Measurements from ENCODE around the gene CDK3. TPM values are rescaled to one million over a fixed set of nuclear protein-coding genes. Genes with fewer than 3 reads are reported as not detected.

The CDK3 gene
- total and polyA plus RNA-seq, 9 of the 15 experiments (the other 6 are each of a cell fraction or from before 2014, with no cell fraction given): 0.55 to 8.2 (median 4.7) TPM

DNA sequence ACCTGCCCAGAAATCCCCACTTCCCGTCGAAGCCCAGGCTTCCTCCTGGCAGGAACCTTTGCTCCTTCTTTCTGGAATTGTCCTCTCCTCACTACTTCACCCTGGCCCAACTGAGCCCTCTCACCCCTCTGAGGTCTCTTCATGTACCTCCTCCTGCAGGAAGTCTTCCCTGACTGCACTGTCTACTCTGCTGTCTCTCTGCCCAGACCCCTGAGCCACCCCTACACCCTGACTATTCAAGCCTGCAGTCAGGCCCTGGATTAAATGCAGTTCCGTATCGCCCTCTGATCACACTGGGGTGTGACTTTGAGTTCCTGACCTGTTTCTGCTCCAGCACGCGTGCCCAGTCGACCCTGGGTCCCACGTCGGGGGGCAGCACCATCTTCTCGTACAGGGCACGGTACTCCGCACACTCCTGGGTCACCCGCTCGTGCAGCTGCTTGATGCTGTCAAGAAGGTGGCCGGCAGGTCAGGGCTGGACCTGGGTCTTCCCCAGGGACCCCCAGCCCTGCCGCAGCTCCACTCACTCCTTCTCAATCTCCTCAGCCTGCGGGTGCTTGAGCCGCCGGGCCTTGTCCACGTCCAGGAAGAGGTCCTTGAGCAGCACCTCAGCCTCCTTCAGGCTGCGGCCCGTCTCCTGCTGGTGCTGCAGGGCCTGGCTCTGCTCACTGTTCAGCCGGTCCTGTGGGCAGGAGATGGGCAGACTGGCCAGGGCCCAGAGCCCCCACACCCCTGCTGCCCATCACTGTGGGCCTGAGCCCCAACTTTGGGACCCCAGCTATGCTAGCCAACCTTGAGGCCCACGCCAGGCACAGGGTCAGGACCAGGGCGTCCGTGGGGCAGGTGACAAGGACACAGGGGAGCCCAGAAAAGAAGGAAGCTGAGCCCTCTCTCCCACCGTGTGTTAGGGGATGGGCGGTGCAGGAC, 22.6 kb downstream of the CDK3 start:
- intact Hi-C loops (cut with micrococcal nuclease): no loop called here
- Histone ChIP-seq H3K4me2 (ENCODE audit: insufficient read depth, low read length) (no peak overlapping the region), H3K4me1 (replicated peaks in 1 of 2; ENCODE audit: control insufficient read depth in 2 of 2, insufficient read depth in 2 of 2, low read length in 2 of 2) (peaks cover 0 to 52% of the 10 kb centered on the region in 2 experiments; a peak in 2 of 5 replicates), H3K27ac (ENCODE audit: extremely low read depth, low read depth, low read length) (no peak overlapping the region), H3K9ac (ENCODE audit: insufficient read depth in 1 of 2, low read depth in 2 of 2, low read length in 2 of 2) (no peak overlapping the region), H3K4me3 (no peak overlapping the region), H3K27me3 (ENCODE audit: control insufficient read depth in 2 of 2, insufficient read depth in 2 of 2, low read length in 2 of 2) (peaks cover 2 to 10% of the 10 kb centered on the region in 2 experiments; a peak in 3 of 5 replicates), H3K79me2 (ENCODE audit: control insufficient read depth, insufficient read depth, low read length) (no peaks in the 10 kb centered on the region), H3K9me3 (replicated peaks; ENCODE audit: control insufficient read depth, insufficient read depth, low read depth, low read length) (no peaks in the 10 kb centered on the region), H3K36me3 (ENCODE audit: control insufficient read depth, insufficient read depth, low read length) (no peaks in the 10 kb centered on the region), H3K9me1 (ENCODE audit: control insufficient read depth, insufficient read depth, low read length) (no peaks in the 10 kb centered on the region), H2AFZ (ENCODE audit: low read depth, low read length) (no peak overlapping the region), H4K20me1 (replicated peaks; ENCODE audit: control insufficient read depth, insufficient read depth, low read length) (no peaks in the 10 kb centered on the region)
- in situ Hi-C loops (cut with MboI): no loop called here
- no peak for DNase-seq (ENCODE audit: extremely low read depth in 1 of 4, low spot score in 3 of 4)
- BruUV-seq (replicated peaks): no TSS peak
- POLR2A ChIA-PET: interaction anchor here (0.7 to 1.1 kb wide), 2 partner anchors 9 to 16 kb away, joined by 4 to 8 read pairs; no protein-coding TSS in a partner anchor
- ATAC-seq: no peak
- FAIRE-seq: no peak
- TF ChIP-seq ZNF436 (CRISPR knock-in tag; IDR thresholded peaks at IDR 0.05) (peak; percentile 20; the same call in 1 of the 2 replicates), TRIM28 (IDR thresholded peaks at IDR 0.05) (no peak), ZFP36 (IDR thresholded peaks at IDR 0.05; ENCODE audit: low read depth, low read length, partially characterized antibody) (peak; percentile 93), KAT8 (IDR thresholded peaks at IDR 0.05; ENCODE audit: low read depth) (no peak), BCOR (IDR thresholded peaks at IDR 0.05) (peak; percentile 56; the same call in 1 of the 2 replicates)
- CTCF ChIA-PET (ENCODE audit: low intra/inter-chr PET ratio): no interaction called here
- 54% methylated on average over 24 of the region's 28 CpGs for WGBS (ENCODE audit: insufficient coverage, low coverage, missing lambda C conversion rate)

DNA sequence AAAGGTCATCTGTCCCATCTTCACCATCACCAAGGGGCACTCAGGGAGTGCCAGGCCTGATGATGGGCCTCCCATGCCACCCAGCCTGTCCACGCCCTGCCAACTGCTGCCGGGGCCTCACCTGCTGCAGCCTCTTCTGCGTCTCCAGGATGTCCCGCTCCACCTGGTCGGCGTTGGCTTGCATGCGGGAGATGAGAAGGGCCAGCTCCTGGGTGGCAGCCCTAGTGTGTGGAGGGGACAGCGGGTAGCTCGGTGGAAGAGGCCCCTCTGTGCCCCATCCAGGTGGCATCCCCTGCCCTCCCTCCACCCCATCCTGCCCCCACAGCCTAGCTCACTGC, 23.2 kb downstream of the CDK3 start:
- H3K9me3 ChIP-seq (replicated peaks; ENCODE audit: control insufficient read depth, insufficient read depth, low read depth, low read length): no peaks in the 10 kb centered on the region
- H3K9ac ChIP-seq (ENCODE audit: insufficient read depth in 1 of 2, low read depth in 2 of 2, low read length in 2 of 2): no peak overlapping the region
- in situ Hi-C loops (cut with MboI) (no loop called here), intact Hi-C loops (cut with micrococcal nuclease) (no loop called here)
- no peaks in the 10 kb centered on the region for H3K9me1 ChIP-seq (ENCODE audit: control insufficient read depth, insufficient read depth, low read length)
- no peak for ATAC-seq
- H4K20me1 ChIP-seq (replicated peaks; ENCODE audit: control insufficient read depth, insufficient read depth, low read length): no peaks in the 10 kb centered on the region
- H3K27me3 ChIP-seq (ENCODE audit: control insufficient read depth in 2 of 2, insufficient read depth in 2 of 2, low read length in 2 of 2): peaks cover 0 to 8% of the 10 kb centered on the region in 2 experiments; a peak in 3 of 5 replicates
- no peak overlapping the region for H3K4me2 ChIP-seq (ENCODE audit: insufficient read depth, low read length)
- peaks cover 0 to 46% of the 10 kb centered on the region in 2 experiments; a peak in 2 of 5 replicates for H3K4me1 ChIP-seq (replicated peaks in 1 of 2; ENCODE audit: control insufficient read depth in 2 of 2, insufficient read depth in 2 of 2, low read length in 2 of 2)
- no peak overlapping the region for H3K27ac ChIP-seq (ENCODE audit: extremely low read depth, low read depth, low read length)
- H3K79me2 ChIP-seq (ENCODE audit: control insufficient read depth, insufficient read depth, low read length): no peaks in the 10 kb centered on the region
- POLR2A ChIA-PET: interaction anchor here (0.7 to 1.1 kb wide), 2 partner anchors 10 to 17 kb away, joined by 4 to 8 read pairs; no protein-coding TSS in a partner anchor
- no peak for FAIRE-seq
- CTCF ChIA-PET (ENCODE audit: low intra/inter-chr PET ratio): no interaction called here
- no TSS peak for BruUV-seq (replicated peaks)
- no peak for DNase-seq (ENCODE audit: extremely low read depth in 1 of 4, low spot score in 3 of 4)
- WGBS (ENCODE audit: insufficient coverage, low coverage, missing lambda C conversion rate): 58% methylated on average over 4 of the region's 9 CpGs
- no peak overlapping the region for H2AFZ ChIP-seq (ENCODE audit: low read depth, low read length)
- no peak overlapping the region for H3K4me3 ChIP-seq
- no peaks in the 10 kb centered on the region for H3K36me3 ChIP-seq (ENCODE audit: control insufficient read depth, insufficient read depth, low read length)
- TF ChIP-seq CBFA2T2 (conservative IDR thresholded peaks at IDR 0.05) (no peak), RB1 (IDR thresholded peaks at IDR 0.05; ENCODE audit: low read depth) (no peak), ZZZ3 (IDR thresholded peaks at IDR 0.05) (no peak), BRF1 (IDR thresholded peaks at IDR 0.05; ENCODE audit: borderline replicate concordance, extremely low read depth, insufficient read length) (no peak), TAF9B (IDR thresholded peaks at IDR 0.05; ENCODE audit: partially characterized antibody) (no peak)
- TF ChIP-seq, protein P1, sequence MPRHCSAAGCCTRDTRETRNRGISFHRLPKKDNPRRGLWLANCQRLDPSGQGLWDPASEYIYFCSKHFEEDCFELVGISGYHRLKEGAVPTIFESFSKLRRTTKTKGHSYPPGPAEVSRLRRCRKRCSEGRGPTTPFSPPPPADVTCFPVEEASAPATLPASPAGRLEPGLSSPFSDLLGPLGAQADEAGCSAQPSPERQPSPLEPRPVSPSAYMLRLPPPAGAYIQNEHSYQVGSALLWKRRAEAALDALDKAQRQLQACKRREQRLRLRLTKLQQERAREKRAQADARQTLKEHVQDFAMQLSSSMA (CRISPR knock-in tag; IDR thresholded peaks at IDR 0.05): no peak
- TF ChIP-seq, protein P2, sequence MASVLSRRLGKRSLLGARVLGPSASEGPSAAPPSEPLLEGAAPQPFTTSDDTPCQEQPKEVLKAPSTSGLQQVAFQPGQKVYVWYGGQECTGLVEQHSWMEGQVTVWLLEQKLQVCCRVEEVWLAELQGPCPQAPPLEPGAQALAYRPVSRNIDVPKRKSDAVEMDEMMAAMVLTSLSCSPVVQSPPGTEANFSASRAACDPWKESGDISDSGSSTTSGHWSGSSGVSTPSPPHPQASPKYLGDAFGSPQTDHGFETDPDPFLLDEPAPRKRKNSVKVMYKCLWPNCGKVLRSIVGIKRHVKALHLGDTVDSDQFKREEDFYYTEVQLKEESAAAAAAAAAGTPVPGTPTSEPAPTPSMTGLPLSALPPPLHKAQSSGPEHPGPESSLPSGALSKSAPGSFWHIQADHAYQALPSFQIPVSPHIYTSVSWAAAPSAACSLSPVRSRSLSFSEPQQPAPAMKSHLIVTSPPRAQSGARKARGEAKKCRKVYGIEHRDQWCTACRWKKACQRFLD (CRISPR knock-in tag; IDR thresholded peaks at IDR 0.05): no peak

Data from K562 (cell line).